HEK293 (cell line): Measurements from ENCODE around the gene AZIN2.

Source experiments
- CTCF ChIP-seq: fragments of 450-650 bp; formaldehyde crosslinking; IDR thresholded peaks from 2 replicates; pipeline ENCODE4 v1.5.1; 2016; ENCODE audit warnings: missing biosample characterization, missing genetic modification characterization
- ZNF596 ChIP-seq: fragments of 450-650 bp; IDR thresholded peaks from 2 replicates; pipeline ENCODE4 v1.5.0; 2018; ENCODE audit warnings: missing biosample characterization, mild to moderate bottlenecking, missing genetic modification characterization, moderate library complexity
- ZNF660 ChIP-seq: fragments of 450-650 bp; IDR thresholded peaks from 2 replicates; pipeline ENCODE4 v1.5.1; 2018; ENCODE audit warnings: missing biosample characterization, mild to moderate bottlenecking, missing genetic modification characterization

DNA sequence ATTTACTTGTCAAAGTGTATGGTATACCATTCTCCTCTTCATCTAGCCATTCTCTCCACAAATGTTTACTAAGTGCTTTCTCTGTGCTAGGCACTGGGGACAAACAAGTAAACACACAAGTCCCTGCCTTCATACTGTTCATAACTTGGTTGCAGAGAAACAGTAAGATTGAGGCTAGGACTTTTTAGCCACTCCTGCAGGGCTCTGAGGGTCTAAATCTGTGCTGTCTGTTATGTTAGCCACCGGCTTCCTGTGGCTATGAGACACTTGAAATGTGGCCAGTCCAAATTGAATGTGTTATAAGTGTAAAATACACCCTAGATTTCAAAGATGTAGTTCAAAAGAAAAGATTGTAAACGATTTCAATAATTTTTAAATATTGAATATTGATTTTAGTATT is 50.2 kb downstream of the AZIN2 start:
- TF ChIP-seq ZNF596: no peak
- TF ChIP-seq ZNF660 (tag by site-specific recombination): no peak
- no peak for TF ChIP-seq CTCF (tag by site-specific recombination)
